Hepatocyte (in vitro differentiated cells): ENCODE measurements around the gene TCEA2.

Experiments
- EZH2 ChIP-seq: fragments of 200-600 bp; sonication (generic); IDR thresholded peaks from 2 replicates; pipeline ENCODE4 v1.6.1; 2016; ENCODE audit warnings: antibody characterized with exemption, mild to moderate bottlenecking, borderline replicate concordance
- EZH2phosphoT487 ChIP-seq: fragments of 200-600 bp; sonication (generic); IDR thresholded peaks from one replicate; pipeline ENCODE4 v1.6.1; 2018; ENCODE audit warnings: antibody characterized with exemption, mild to moderate bottlenecking, low read depth, moderate library complexity; ENCODE audit not compliant: unreplicated experiment, severe bottlenecking
- TF ChIP-seq, protein P1 (sequence below): fragments of 200-600 bp; sonication (generic); IDR thresholded peaks from 2 replicates; pipeline ENCODE4 v1.5.1; 2016; ENCODE audit warnings: antibody characterized with exemption, mild to moderate bottlenecking; ENCODE audit not compliant: poor library complexity

DNA sequence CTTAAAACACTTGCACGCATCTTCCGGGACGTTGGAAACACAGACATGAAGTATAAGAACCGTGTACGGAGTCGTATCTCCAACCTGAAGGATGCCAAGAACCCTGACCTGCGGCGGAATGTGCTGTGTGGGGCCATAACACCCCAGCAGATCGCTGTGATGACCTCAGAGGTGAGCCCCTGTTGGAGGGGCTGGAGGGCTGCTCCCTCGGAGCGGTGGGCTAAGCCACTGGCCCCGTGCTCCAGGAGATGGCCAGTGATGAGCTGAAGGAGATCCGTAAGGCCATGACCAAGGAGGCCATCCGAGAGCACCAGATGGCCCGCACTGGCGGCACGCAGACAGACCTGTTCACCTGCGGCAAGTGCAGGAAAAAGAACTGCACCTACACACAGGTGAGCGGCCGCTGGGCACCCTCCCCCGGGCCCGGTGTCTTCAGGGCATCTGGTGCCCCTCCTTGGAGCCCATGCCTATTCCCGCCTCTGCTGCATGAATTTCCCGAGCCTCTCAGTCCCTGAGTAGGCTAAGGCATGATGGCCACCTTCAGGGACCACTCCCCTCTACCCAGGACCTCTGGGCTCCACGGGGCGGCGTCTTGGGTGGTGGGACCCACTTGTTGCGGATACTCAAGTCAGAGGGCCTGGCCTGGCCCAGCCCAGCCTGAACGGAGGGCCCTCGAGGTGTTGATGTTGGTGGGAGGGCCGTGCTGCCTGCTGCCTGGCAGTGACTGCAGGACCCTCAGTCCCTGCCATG, 7.4 kb downstream of the TCEA2 start:
- TF ChIP-seq, protein P1, sequence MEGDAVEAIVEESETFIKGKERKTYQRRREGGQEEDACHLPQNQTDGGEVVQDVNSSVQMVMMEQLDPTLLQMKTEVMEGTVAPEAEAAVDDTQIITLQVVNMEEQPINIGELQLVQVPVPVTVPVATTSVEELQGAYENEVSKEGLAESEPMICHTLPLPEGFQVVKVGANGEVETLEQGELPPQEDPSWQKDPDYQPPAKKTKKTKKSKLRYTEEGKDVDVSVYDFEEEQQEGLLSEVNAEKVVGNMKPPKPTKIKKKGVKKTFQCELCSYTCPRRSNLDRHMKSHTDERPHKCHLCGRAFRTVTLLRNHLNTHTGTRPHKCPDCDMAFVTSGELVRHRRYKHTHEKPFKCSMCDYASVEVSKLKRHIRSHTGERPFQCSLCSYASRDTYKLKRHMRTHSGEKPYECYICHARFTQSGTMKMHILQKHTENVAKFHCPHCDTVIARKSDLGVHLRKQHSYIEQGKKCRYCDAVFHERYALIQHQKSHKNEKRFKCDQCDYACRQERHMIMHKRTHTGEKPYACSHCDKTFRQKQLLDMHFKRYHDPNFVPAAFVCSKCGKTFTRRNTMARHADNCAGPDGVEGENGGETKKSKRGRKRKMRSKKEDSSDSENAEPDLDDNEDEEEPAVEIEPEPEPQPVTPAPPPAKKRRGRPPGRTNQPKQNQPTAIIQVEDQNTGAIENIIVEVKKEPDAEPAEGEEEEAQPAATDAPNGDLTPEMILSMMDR: no peak
- TF ChIP-seq EZH2phosphoT487 (no peak), EZH2 (no peak)
